GM18861 (cell line): ENCODE results near the gene TNFRSF13B.
"Not testable (repeated sequence)": the region's sequence is repeated elsewhere in the genome, so short reads cannot be mapped to it uniquely, and the experiment has no call there.

Experiments
- ATAC-seq: cut with Tn5 transposase; IDR thresholded peaks from one replicate; pipeline ENCODE4 v1.9.1; 2021; ENCODE audit not compliant: unreplicated experiment

The TNFRSF13B gene

GRCh38 chr17:17007891-17008290 is 36.0 kb upstream of the TNFRSF13B start:
- ATAC-seq: not testable (repeated sequence)

- ATAC-seq: not testable (repeated sequence)
Measured at GRCh38 chr17:17004997-17005614, 33.2 kb upstream of the TNFRSF13B start.

GRCh38 chr17:17004251-17004996 is 32.5 kb upstream of the TNFRSF13B start:
- no peak for ATAC-seq

GRCh38 chr17:17002731-17003715 is 31.1 kb upstream of the TNFRSF13B start:
- ATAC-seq: not testable (repeated sequence)

GRCh38 chr17:17001874-17002520 is 30.1 kb upstream of the TNFRSF13B start:
- ATAC-seq: no peak

GRCh38 chr17:17001076-17001777 is 29.3 kb upstream of the TNFRSF13B start:
- no peak for ATAC-seq

GRCh38 chr17:16999931-17000625 is 28.2 kb upstream of the TNFRSF13B start:
- no peak for ATAC-seq

GRCh38 chr17:16997514-16998429 is 25.9 kb upstream of the TNFRSF13B start:
- no peak for ATAC-seq

GRCh38 chr17:16996726-16997125 is 24.8 kb upstream of the TNFRSF13B start:
- not testable (repeated sequence) for ATAC-seq

- no peak for ATAC-seq
Measured at GRCh38 chr17:16995930-16996329, 24.0 kb upstream of the TNFRSF13B start.

GRCh38 chr17:16994631-16995030 is 22.7 kb upstream of the TNFRSF13B start:
- no peak for ATAC-seq

- ATAC-seq: no peak
Measured at GRCh38 chr17:16991349-16992009, 19.6 kb upstream of the TNFRSF13B start.

- ATAC-seq: no peak
Measured at GRCh38 chr17:16989953-16990860, 18.3 kb upstream of the TNFRSF13B start.

GRCh38 chr17:16989230-16989952 is 17.5 kb upstream of the TNFRSF13B start:
- ATAC-seq: peak; percentile 19

- peak; percentile 2 for ATAC-seq
Measured at GRCh38 chr17:16988749-16989229, 16.9 kb upstream of the TNFRSF13B start.
